Measurements from ENCODE around the gene TUBGCP6. TPM values are rescaled to one million over a fixed set of nuclear protein-coding genes. Genes with fewer than 3 reads are reported as not detected.
A peak's percentile ranks its signal among the peaks of the same experiment; 100 is the strongest.

TUBGCP6 gene
- total RNA-seq: 10 to 100 TPM; 44.5 to 47.8 TPM

GRCh38 chr22:50244420-50245213 is at the start of gene TUBGCP6:
TUBGCP6 (minus strand) TSS chr22:50245023; CDS start chr22:50244459, 564 bp downstream.
- intact Hi-C loops (cut with micrococcal nuclease): loop anchor here (1.0 to 10.0 kb wide), 4 partner anchors 26 to 376 kb away; partner anchors contain the start of genes MAPK11, SBF1 and SELENOO
- H3K4me1 Mint-ChIP-seq (ENCODE audit: low read depth): peaks cover 48% of the 10 kb centered on the region
- no peaks in the 10 kb centered on the region for H3K27me3 Mint-ChIP-seq (ENCODE audit: low read depth)
- H3K4me3 Mint-ChIP-seq: peak within 1 kb of the TSS; percentile 99
- H3K27ac Mint-ChIP-seq: peak within 1 kb of the TSS; percentile 98
- CTCF ChIA-PET: interaction anchor here (1.0 to 1.3 kb wide), 5 partner anchors 9 to 376 kb away, joined by 3 to 5 read pairs (median 4); partner anchors contain the start of gene SCO2
- H3K36me3 Mint-ChIP-seq (ENCODE audit: low read depth): peaks cover 7% of the 10 kb centered on the region
- no peaks in the 10 kb centered on the region for H3K9me3 Mint-ChIP-seq
- DNase-seq: peak; percentile 94

GRCh38 chr22:50294319-50294656 is 49.5 kb upstream of the TUBGCP6 start:
- H3K27ac Mint-ChIP-seq: no peak overlapping the region
- DNase-seq: no peak
- intact Hi-C loops (cut with micrococcal nuclease): no loop called here
- no peaks in the 10 kb centered on the region for H3K9me3 Mint-ChIP-seq
- H3K4me1 Mint-ChIP-seq (ENCODE audit: low read depth): peaks cover 6% of the 10 kb centered on the region
- H3K4me3 Mint-ChIP-seq: no peak overlapping the region
- H3K36me3 Mint-ChIP-seq (ENCODE audit: low read depth): no peaks in the 10 kb centered on the region
- peaks cover 19% of the 10 kb centered on the region for H3K27me3 Mint-ChIP-seq (ENCODE audit: low read depth)
- CTCF ChIA-PET: no interaction called here

- Mint-ChIP-seq H3K27me3 (ENCODE audit: low read depth) (peaks cover 15% of the 10 kb centered on the region), H3K4me3 (no peak overlapping the region), H3K4me1 (ENCODE audit: low read depth) (peaks cover 6% of the 10 kb centered on the region), H3K9me3 (no peaks in the 10 kb centered on the region), H3K27ac (no peak overlapping the region), H3K36me3 (ENCODE audit: low read depth) (no peaks in the 10 kb centered on the region)
- no peak for DNase-seq
- intact Hi-C loops (cut with micrococcal nuclease): no loop called here
- CTCF ChIA-PET: no interaction called here
These were observed 48.9 kb upstream of the TUBGCP6 start for GRCh38 chr22:50293441-50294318.

GRCh38 chr22:50292643-50293440 is 48.0 kb upstream of the TUBGCP6 start:
- peaks cover 12% of the 10 kb centered on the region for H3K27me3 Mint-ChIP-seq (ENCODE audit: low read depth)
- no peak overlapping the region for H3K4me3 Mint-ChIP-seq
- H3K36me3 Mint-ChIP-seq (ENCODE audit: low read depth): no peaks in the 10 kb centered on the region
- H3K4me1 Mint-ChIP-seq (ENCODE audit: low read depth): peaks cover 6% of the 10 kb centered on the region
- intact Hi-C loops (cut with micrococcal nuclease): no loop called here
- CTCF ChIA-PET: interaction anchor here (1.4 kb wide), 1 partner anchor 49 kb away, joined by 3 read pairs; no protein-coding TSS in a partner anchor
- no peak overlapping the region for H3K27ac Mint-ChIP-seq
- DNase-seq: peak; percentile 34
- H3K9me3 Mint-ChIP-seq: no peaks in the 10 kb centered on the region

GRCh38 chr22:50289942-50290630 is 45.3 kb upstream of the TUBGCP6 start:
- H3K36me3 Mint-ChIP-seq (ENCODE audit: low read depth): no peaks in the 10 kb centered on the region
- CTCF ChIA-PET: no interaction called here
- no peak overlapping the region for H3K4me3 Mint-ChIP-seq
- peaks cover 6% of the 10 kb centered on the region for H3K4me1 Mint-ChIP-seq (ENCODE audit: low read depth)
- no peaks in the 10 kb centered on the region for H3K9me3 Mint-ChIP-seq
- no peak for DNase-seq
- H3K27ac Mint-ChIP-seq: no peak overlapping the region
- peaks cover 12% of the 10 kb centered on the region for H3K27me3 Mint-ChIP-seq (ENCODE audit: low read depth)
- intact Hi-C loops (cut with micrococcal nuclease): no loop called here

GRCh38 chr22:50289151-50289941 is 44.5 kb upstream of the TUBGCP6 start:
- Mint-ChIP-seq H3K9me3 (no peaks in the 10 kb centered on the region), H3K27me3 (ENCODE audit: low read depth) (peaks cover 12% of the 10 kb centered on the region), H3K36me3 (ENCODE audit: low read depth) (no peaks in the 10 kb centered on the region), H3K27ac (no peak overlapping the region), H3K4me3 (no peak overlapping the region), H3K4me1 (ENCODE audit: low read depth) (peaks cover 6% of the 10 kb centered on the region)
- CTCF ChIA-PET: no interaction called here
- no peak for DNase-seq
- intact Hi-C loops (cut with micrococcal nuclease): no loop called here

- H3K4me1 Mint-ChIP-seq (ENCODE audit: low read depth): peaks cover 3% of the 10 kb centered on the region
- peaks cover 9% of the 10 kb centered on the region for H3K27me3 Mint-ChIP-seq (ENCODE audit: low read depth)
- H3K4me3 Mint-ChIP-seq: no peak overlapping the region
- no peak overlapping the region for H3K27ac Mint-ChIP-seq
- no peaks in the 10 kb centered on the region for H3K9me3 Mint-ChIP-seq
- no peaks in the 10 kb centered on the region for H3K36me3 Mint-ChIP-seq (ENCODE audit: low read depth)
- CTCF ChIA-PET: interaction anchor here (1.1 kb wide), 1 partner anchor 11 kb away, joined by 4 read pairs; no protein-coding TSS in a partner anchor
- no peak for DNase-seq
- intact Hi-C loops (cut with micrococcal nuclease): no loop called here
These were observed 42.9 kb upstream of the TUBGCP6 start for GRCh38 chr22:50287731-50288130.

- no peaks in the 10 kb centered on the region for H3K4me1 Mint-ChIP-seq (ENCODE audit: low read depth)
- DNase-seq: no peak
- H3K9me3 Mint-ChIP-seq: no peaks in the 10 kb centered on the region
- H3K27ac Mint-ChIP-seq: no peak overlapping the region
- no peaks in the 10 kb centered on the region for H3K36me3 Mint-ChIP-seq (ENCODE audit: low read depth)
- CTCF ChIA-PET: no interaction called here
- no peak overlapping the region for H3K4me3 Mint-ChIP-seq
- intact Hi-C loops (cut with micrococcal nuclease): no loop called here
- H3K27me3 Mint-ChIP-seq (ENCODE audit: low read depth): peaks cover 3% of the 10 kb centered on the region
These were observed 42.0 kb upstream of the TUBGCP6 start for GRCh38 chr22:50286701-50287318.

GRCh38 chr22:50286275-50286674 is 41.5 kb upstream of the TUBGCP6 start:
- Mint-ChIP-seq H3K36me3 (ENCODE audit: low read depth) (no peaks in the 10 kb centered on the region), H3K4me1 (ENCODE audit: low read depth) (no peaks in the 10 kb centered on the region), H3K9me3 (no peaks in the 10 kb centered on the region), H3K27ac (no peak overlapping the region), H3K27me3 (ENCODE audit: low read depth) (no peaks in the 10 kb centered on the region), H3K4me3 (no peak overlapping the region)
- intact Hi-C loops (cut with micrococcal nuclease): no loop called here
- CTCF ChIA-PET: interaction anchor here (0.9 kb wide), 1 partner anchor 34 kb away, joined by 3 read pairs; no protein-coding TSS in a partner anchor
- no peak for DNase-seq

GRCh38 chr22:50285568-50286229 is 40.9 kb upstream of the TUBGCP6 start:
- Mint-ChIP-seq H3K36me3 (ENCODE audit: low read depth) (no peaks in the 10 kb centered on the region), H3K27ac (no peak overlapping the region), H3K4me3 (no peak overlapping the region), H3K27me3 (ENCODE audit: low read depth) (no peaks in the 10 kb centered on the region), H3K9me3 (no peaks in the 10 kb centered on the region), H3K4me1 (ENCODE audit: low read depth) (no peaks in the 10 kb centered on the region)
- intact Hi-C loops (cut with micrococcal nuclease): no loop called here
- no peak for DNase-seq
- CTCF ChIA-PET: interaction anchor here (0.9 kb wide), 1 partner anchor 34 kb away, joined by 3 read pairs; no protein-coding TSS in a partner anchor
